Measurements from ENCODE around the gene TCF23. TPM values are rescaled to one million over a fixed set of nuclear protein-coding genes. Genes with fewer than 3 reads are reported as not detected.

Gene TCF23
- polyA plus RNA-seq, 3 donors = not detected

- Histone ChIP-seq H3K27ac (ENCODE audit: low read depth in 1 of 2, low read length in 2 of 2) (no peak overlapping the region), H3K27me3 (ENCODE audit: control insufficient read depth in 2 of 2, insufficient read depth in 2 of 2, low read length in 2 of 2) (no peaks in the 10 kb centered on the region), H3K36me3 (replicated peaks in 1 of 2; ENCODE audit: control insufficient read depth in 1 of 2, insufficient read depth in 2 of 2, low read length in 2 of 2) (no peaks in the 10 kb centered on the region), H3K4me2 (replicated peaks; ENCODE audit: extremely low read depth, low read length, poor library complexity, severe bottlenecking) (no peak overlapping the region), H3K9me3 (replicated peaks in 1 of 2; ENCODE audit: control insufficient read depth in 1 of 2, insufficient read depth in 1 of 2, low read length in 2 of 2) (no peaks in the 10 kb centered on the region), H3K9ac (ENCODE audit: insufficient read depth, low read length, poor library complexity, severe bottlenecking) (no peak overlapping the region), H3K79me2 (ENCODE audit: insufficient read depth, low read length) (no peaks in the 10 kb centered on the region), H3K4me1 (ENCODE audit: control insufficient read depth in 1 of 2, insufficient read depth in 2 of 2, low read length in 2 of 2) (no peaks in the 10 kb centered on the region), H3K4me3 (replicated peaks in 1 of 3; ENCODE audit: low read depth in 2 of 3, low read length in 3 of 3) (no peak overlapping the region), H4K20me1 (ENCODE audit: insufficient read depth, low read length) (no peaks in the 10 kb centered on the region), H2AFZ (ENCODE audit: insufficient read depth, low read depth, low read length, poor library complexity, severe bottlenecking) (no peak overlapping the region)
- Mint-ChIP-seq H3K36me3 (no peaks in the 10 kb centered on the region), H3K4me1 (peaks cover 2% of the 10 kb centered on the region), H3K4me3 (no peak overlapping the region), H3K27me3 (ENCODE audit: low read depth in 3 of 3) (peaks cover 2 to 7% (median 4%) of the 10 kb centered on the region in 3 donors), H3K27ac (no peak overlapping the region), H3K9me3 (peaks cover 0 to 2% (median 0%) of the 10 kb centered on the region in 7 donors)
- intact Hi-C loops (cut with micrococcal nuclease) = no loop called here
- no peak for DNase-seq
- whole genome bisulfite sequencing (ENCODE audit: insufficient coverage) = 100% methylated on average over 4 of the region's 9 CpGs
- TF ChIP-seq CTCF (IDR thresholded peaks at IDR 0.05) = no peak
Measured at GRCh38 chr2:27160191-27160590, 11.4 kb downstream of the TCF23 start.

GRCh38 chr2:27162151-27163121 lies 13.6 kb downstream of the TCF23 start:
- H3K79me2 ChIP-seq (ENCODE audit: insufficient read depth, low read length) = no peaks in the 10 kb centered on the region
- TF ChIP-seq CTCF (IDR thresholded peaks at IDR 0.05) = no peak
- Mint-ChIP-seq H3K9me3 (peaks cover 0 to 2% (median 0%) of the 10 kb centered on the region in 7 donors), H3K4me3 (no peak overlapping the region), H3K36me3 (no peaks in the 10 kb centered on the region), H3K27ac (peak overlapping the region in 1 of 7 donors; percentile 33), H3K4me1 (peaks cover 2% of the 10 kb centered on the region), H3K27me3 (ENCODE audit: low read depth in 3 of 3) (peaks cover 2 to 6% (median 2%) of the 10 kb centered on the region in 3 donors)
- H3K36me3 ChIP-seq (replicated peaks in 1 of 2; ENCODE audit: control insufficient read depth in 1 of 2, insufficient read depth in 2 of 2, low read length in 2 of 2) = no peaks in the 10 kb centered on the region
- H3K4me3 ChIP-seq (replicated peaks in 1 of 3; ENCODE audit: low read depth in 2 of 3, low read length in 3 of 3) = no peak overlapping the region
- no peaks in the 10 kb centered on the region for H3K9me3 ChIP-seq (replicated peaks in 1 of 2; ENCODE audit: control insufficient read depth in 1 of 2, insufficient read depth in 1 of 2, low read length in 2 of 2)
- H3K27ac ChIP-seq (ENCODE audit: low read depth in 1 of 2, low read length in 2 of 2) = no peak overlapping the region
- H4K20me1 ChIP-seq (ENCODE audit: insufficient read depth, low read length) = no peaks in the 10 kb centered on the region
- no peak overlapping the region for H3K9ac ChIP-seq (ENCODE audit: insufficient read depth, low read length, poor library complexity, severe bottlenecking)
- no peaks in the 10 kb centered on the region for H3K4me1 ChIP-seq (ENCODE audit: control insufficient read depth in 1 of 2, insufficient read depth in 2 of 2, low read length in 2 of 2)
- H3K4me2 ChIP-seq (replicated peaks; ENCODE audit: extremely low read depth, low read length, poor library complexity, severe bottlenecking) = no peak overlapping the region
- intact Hi-C loops (cut with micrococcal nuclease) = no loop called here
- no peaks in the 10 kb centered on the region for H3K27me3 ChIP-seq (ENCODE audit: control insufficient read depth in 2 of 2, insufficient read depth in 2 of 2, low read length in 2 of 2)
- 91% methylated on average over 11 of the region's 15 CpGs for WGBS (ENCODE audit: insufficient coverage)
- no peak overlapping the region for H2AFZ ChIP-seq (ENCODE audit: insufficient read depth, low read depth, low read length, poor library complexity, severe bottlenecking)
- DNase-seq = no peak
